Activated naive CD4-positive, alpha-beta T cell treated with anti-CD3 and anti-CD28 coated beads, Interleukin-2, amount 50 U/mL, for 72 hours (primary cell): Measurements from ENCODE around the gene CHST2. TPM values are rescaled to one million over a fixed set of nuclear protein-coding genes. Genes with fewer than 3 reads are reported as not detected.
A peak's percentile ranks its signal among the peaks of the same experiment; 100 is the strongest.
"Not testable (repeated sequence)": the region's sequence is repeated elsewhere in the genome, so short reads cannot be mapped to it uniquely, and the experiment has no call there.

Experiments
- ATAC-seq, 2 donors: fragments of 150-1000 bp; cut with Tn5 transposase; 2 replicates each; pipeline ENCODE4 v1.10.0; 2021; ENCODE audit warnings: mild to moderate bottlenecking in 2 of 2, moderate library complexity in 2 of 2
- DNase-seq, 2 donors: peaks; one replicate each; pipeline ENCODE4 v3.0.0; 2021 to 2022; ENCODE audit warnings: low spot score in 2 of 2
- H3K27ac Mint-ChIP-seq, 2 donors: one replicate each; pipeline ENCODE4 v1.8.0; 2022; ENCODE audit warnings: mild to moderate bottlenecking in 2 of 2, mixed read lengths in 2 of 2
- H3K36me3 Mint-ChIP-seq, 2 donors: one replicate each; pipeline ENCODE4 v1.8.0; 2022; ENCODE audit warnings: mixed read lengths in 2 of 2
- H3K9me3 Mint-ChIP-seq, 2 donors: one replicate each; pipeline ENCODE4 v1.8.0; 2022; ENCODE audit warnings: mixed read lengths in 2 of 2
- total RNA-seq, 2 donors: library from RNA; stranded (reverse); gene quantifications; one replicate each; pipeline ENCODE4 v1.2.3, GENCODE V29; 2022

CHST2 gene
- total RNA-seq, 2 donors from 2014 or later: 1.9 to 8.0 TPM

DNA sequence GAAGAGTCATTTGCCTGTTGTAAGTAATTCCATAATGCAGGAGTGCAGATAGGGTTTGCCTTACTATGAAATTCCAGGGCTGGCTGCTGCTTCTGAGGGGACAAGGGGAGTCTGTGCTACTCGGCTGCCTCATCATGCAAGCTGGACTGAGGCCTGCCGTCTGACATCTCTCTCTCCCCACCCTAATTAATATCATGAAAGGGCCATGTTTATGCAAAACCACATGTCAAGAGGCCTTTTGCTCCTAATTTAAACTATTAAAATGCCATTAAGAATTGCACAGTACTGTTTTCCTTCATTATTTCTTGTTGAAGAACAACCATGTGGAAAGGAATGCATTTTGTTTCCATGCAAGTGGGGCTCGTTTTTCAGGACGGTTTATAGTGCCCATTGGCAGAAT, 26.3 kb downstream of the CHST2 start:
- Mint-ChIP-seq H3K27ac (no peak overlapping the region), H3K36me3 (no peaks in the 10 kb centered on the region), H3K9me3 (peaks cover 0 to 4% of the 10 kb centered on the region in 2 donors)
- no peak for DNase-seq
- no peak for ATAC-seq

DNA sequence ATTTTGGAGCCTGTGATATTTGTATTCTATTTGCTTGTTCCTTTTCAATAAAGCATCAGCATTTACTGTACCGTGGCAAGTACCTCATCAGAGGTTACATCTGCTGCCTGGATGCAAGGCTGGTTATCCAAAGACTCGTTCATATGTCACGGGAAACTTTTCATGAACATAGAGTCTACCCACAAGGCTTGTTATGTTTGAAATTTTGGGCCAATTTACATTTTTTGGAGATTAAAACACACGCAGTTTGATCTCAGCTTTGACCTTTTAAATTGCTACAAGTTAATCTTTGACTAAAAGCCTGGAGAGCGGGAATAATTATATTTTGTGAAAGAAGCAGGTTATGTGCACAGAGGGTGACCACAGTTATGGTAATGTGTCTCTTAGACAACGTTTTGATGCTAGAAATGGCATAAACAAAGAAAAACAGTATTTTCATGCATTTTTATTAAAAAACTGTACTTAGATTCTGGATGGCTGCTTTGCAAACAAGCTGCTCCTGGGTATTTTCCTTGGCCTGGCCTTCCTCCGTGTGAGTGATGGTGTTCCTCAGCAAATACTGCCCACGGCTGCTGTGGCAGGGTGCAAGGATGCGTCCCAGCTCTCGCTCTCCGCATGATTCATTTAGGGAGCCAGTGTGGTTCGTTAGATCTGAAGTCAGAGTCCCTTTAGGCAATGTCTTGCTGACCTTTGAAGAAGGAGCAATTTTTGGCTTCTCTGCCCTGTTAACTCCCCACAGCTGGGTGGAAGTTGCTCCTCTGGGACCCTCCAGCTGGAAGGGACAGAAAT, 27.1 kb downstream of the CHST2 start:
- DNase-seq (no peak), ATAC-seq (no peak)
- no peaks in the 10 kb centered on the region for H3K36me3 Mint-ChIP-seq
- H3K27ac Mint-ChIP-seq: no peak overlapping the region
- peaks cover 0 to 4% of the 10 kb centered on the region in 2 donors for H3K9me3 Mint-ChIP-seq

DNA sequence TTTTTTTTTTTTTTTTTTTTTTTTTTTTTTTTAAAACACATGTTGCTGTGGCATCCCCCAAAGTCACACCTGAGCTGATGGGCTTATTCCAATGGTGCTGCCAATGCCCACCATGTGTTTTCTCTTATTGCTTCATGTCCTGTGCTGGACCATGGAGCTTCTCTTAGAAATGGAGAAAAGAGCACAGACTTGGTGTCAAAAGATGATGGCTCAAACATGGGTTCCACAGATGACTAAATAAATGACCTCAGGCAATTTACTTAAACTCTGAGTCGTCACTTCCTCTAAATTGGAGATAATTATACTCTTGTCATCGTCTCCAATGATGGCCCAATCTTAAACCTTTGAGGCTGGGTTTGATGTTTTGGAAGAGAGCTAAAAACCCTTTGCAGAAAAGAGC, 28.1 kb downstream of the CHST2 start:
- H3K36me3 Mint-ChIP-seq: no peaks in the 10 kb centered on the region
- DNase-seq (no peak), ATAC-seq (no peak)
- H3K9me3 Mint-ChIP-seq: peaks cover 0 to 4% of the 10 kb centered on the region in 2 donors
- H3K27ac Mint-ChIP-seq: no peak overlapping the region

DNA sequence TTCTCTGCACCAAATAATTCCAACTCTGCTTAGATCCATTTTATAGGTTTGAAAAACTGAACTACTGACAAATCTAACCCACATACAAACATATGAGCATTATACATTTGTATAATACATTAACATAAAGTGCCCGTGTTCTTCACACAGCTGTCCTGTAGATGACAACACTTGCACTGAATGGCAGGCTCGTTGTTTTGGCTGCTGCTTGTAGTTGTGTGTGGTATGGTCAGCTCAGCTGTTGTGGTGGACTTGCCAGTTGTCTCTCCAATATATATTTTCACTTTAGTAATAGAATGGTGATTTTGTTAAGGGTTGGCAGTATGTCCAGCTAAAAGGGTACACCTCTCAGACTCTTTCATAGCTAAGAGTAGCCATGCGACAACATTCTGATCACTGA, 30.5 kb downstream of the CHST2 start:
- Mint-ChIP-seq H3K36me3 (no peaks in the 10 kb centered on the region), H3K9me3 (peaks cover 0 to 2% of the 10 kb centered on the region in 2 donors), H3K27ac (no peak overlapping the region)
- no peak for DNase-seq
- no peak for ATAC-seq

DNA sequence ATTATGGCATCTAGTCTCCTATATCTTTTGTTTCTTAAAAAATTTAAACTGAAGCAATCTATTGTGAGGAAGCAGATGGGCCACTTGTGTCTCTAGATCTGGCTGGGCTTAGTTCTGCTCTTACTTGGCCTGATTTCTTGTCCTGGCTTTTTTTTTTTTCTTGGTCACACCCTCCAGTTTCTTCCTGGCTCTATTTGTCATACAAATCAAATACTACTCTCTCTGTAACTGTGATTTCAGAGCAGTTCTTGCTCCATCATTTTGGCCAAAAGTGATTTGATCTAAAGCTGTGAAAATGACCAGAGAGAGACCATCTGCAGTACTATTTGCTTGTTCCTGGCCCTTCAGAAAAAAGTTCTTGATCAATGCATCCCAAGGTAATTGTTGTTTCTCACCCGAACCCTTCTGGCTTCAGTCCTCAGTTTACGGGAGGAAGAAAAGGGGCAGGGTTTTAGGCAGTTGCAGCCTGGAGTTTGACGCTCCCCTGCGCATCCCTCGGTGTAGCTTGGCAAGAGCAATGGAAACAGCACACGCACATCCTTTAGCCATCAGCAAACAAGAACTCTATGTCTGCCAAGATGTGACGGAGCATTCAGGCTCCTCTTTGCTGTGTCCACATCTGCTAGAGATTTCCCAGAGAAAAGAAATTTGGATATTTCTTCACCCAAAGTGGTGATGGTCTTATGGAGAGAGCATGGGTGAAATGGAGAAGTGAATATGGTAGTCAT, 31.6 kb downstream of the CHST2 start:
- no peak overlapping the region for H3K27ac Mint-ChIP-seq
- no peak for ATAC-seq
- H3K36me3 Mint-ChIP-seq: no peaks in the 10 kb centered on the region
- no peak for DNase-seq
- H3K9me3 Mint-ChIP-seq: no peaks in the 10 kb centered on the region

DNA sequence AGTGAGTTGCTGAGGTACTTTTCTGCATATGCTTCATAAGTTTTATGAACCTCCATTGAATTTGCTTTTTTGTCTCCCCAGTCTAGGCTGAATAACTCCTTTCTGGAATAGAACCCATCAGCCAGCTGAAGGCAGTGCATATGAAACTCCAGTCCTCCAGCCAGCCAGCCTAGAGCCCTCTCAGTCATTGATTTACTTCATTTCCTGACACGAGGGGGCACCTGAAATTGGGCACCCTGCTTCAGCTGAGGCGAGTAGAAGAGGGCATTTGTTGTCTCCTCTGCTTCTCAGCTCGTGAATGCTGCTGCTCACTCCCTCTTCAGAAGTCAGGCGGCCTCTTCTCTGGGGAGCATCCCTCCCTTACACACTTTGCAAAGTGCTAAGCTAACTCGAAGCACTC, 32.5 kb downstream of the CHST2 start:
- no peak for ATAC-seq
- H3K36me3 Mint-ChIP-seq: no peaks in the 10 kb centered on the region
- no peak overlapping the region for H3K27ac Mint-ChIP-seq
- no peak for DNase-seq
- H3K9me3 Mint-ChIP-seq: no peaks in the 10 kb centered on the region

DNA sequence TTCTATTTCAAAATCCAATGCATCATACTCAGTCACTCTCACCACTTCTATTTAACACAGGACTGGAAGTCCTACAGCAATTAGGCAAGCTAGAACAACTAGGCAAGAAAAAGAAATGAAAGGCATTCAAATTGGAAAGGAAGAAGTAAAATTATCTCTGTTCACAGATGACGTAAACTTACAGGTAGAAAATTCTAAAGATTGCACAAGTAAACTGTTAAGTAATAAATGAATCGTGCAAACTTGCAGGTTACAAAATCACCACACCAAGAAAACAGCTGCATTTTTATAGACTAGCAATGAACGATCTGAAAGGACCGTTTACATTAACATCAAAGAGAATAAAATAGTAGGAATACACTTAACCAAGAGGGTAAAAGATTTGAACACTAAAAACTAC, 36.2 kb downstream of the CHST2 start:
- DNase-seq (no peak), ATAC-seq (no peak)
- Mint-ChIP-seq H3K36me3 (no peaks in the 10 kb centered on the region), H3K9me3 (peaks cover 0 to 3% of the 10 kb centered on the region in 2 donors), H3K27ac (no peak overlapping the region)

DNA sequence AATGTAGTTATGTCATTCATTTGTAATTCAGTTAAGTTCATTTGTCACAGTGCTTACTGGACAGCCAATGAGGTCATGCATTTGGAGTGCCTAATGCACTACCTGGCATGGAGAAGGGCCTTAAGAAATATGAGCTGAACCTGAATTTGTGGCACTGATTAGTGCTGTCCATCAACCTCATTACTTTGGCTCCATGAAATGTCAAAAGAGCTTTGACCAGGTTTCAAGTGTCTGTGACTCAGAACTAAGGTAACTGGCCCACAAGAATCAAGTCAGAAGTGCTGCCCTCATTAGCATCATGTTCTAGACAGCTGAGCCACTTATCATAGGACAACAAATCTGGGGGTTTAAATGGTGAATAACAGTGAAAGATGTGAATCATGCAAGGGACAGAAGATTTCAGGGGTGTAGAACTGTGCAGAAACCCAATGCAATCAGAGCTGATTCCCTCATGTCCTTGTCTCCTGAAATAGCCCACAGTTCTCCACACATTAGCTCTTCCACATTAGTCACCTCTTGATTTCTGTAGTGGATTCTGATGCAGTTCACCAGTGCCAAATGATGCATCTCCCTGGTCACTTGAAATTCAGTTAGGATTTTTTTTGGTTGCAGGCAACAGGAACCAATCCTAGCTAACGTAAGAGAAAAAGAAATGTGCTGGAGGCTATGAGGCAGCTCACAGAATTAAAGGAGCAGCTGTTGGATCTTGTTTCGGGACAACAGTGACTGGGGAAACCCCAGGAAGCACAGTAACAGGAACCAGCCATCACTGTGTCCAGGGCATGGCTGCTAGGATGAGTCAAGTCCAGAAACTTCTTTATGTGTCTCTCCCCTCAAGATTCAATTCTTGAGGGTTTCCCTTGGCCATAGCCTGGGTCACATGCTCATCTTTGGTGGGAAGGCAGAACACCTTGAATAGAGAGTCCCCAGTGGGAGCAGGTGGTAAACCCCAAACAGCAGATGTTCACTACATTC, 38.7 kb downstream of the CHST2 start:
- ATAC-seq: peak; percentile 86 to 95
- peak in 1 of 2 donors; percentile 65 for DNase-seq
- peaks cover 0 to 3% of the 10 kb centered on the region in 2 donors for H3K9me3 Mint-ChIP-seq
- no peaks in the 10 kb centered on the region for H3K36me3 Mint-ChIP-seq
- H3K27ac Mint-ChIP-seq: peak overlapping the region in 1 of 2 donors; percentile 79

DNA sequence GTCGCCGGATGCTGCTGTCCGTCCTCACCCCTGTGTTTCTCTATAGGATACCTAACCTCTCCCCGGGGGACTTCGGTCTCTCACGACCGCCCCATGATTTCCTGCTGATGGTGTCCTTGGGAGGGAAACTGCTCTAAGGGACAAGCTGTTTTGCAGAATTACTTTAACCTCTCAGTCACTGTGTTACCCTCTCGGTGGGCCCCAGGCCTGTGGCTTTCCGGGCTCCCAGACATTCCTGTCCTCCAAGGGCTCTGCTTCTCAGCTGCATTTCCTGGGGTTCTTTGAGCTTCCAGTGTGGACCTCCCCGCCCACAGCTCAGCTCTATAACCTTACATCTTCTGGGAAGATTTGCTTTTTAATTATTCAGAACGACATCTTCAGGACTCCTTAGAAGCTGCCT, 40.9 kb downstream of the CHST2 start:
- ATAC-seq: no peak
- Mint-ChIP-seq H3K27ac (no peak overlapping the region), H3K36me3 (no peaks in the 10 kb centered on the region), H3K9me3 (peaks cover 0 to 3% of the 10 kb centered on the region in 2 donors)
- DNase-seq: no peak

DNA sequence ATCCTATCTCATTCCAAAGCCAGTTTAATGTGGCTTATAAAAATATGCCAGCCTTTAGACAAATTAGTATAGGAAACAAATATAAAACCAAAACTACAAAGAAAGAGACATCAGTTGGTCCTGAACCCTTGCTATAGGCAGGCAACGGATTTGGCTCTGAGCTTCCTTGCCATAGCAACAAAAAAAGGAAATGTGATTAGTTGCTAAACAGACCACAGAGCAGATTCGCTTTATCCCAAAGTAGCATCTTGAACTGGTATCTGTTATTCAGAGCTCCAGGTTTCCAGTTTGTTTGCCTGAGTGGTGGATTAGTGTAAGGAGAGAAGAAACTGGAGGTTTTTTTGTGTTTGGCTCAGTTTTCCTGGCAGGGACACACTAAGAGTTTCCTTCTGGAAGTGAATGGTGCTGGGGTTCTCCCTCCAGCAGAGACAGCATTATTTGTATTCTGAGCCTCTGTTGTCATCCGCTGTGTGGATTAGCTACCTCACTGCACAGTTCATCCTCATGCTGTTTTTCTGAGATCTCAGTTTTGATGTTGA, 44.1 kb downstream of the CHST2 start:
- peak in 1 of 2 donors; percentile 28 for ATAC-seq
- Mint-ChIP-seq H3K9me3 (no peaks in the 10 kb centered on the region), H3K27ac (peak overlapping the region; percentile 18 to 70), H3K36me3 (no peaks in the 10 kb centered on the region)
- no peak for DNase-seq

DNA sequence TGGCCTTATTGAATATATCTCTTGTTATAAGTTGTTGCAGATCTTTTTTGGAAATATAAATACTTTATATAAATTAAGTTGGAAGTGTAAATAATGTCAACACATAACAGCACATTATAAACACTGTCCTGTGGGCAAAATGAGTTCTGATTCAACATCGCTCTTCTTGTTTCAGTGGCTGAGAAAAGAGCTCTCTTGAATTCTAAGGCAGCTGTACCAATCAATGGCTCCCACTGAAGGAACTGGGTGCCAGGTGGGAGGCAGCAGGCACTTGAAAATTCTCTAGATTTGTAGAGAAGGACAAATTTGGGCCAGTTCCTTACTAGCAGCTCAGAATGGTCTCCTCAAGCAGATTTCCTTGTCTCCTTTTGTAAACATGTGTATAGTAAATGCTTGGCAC, 45.6 kb downstream of the CHST2 start:
- peaks cover 0 to 5% of the 10 kb centered on the region in 2 donors for H3K9me3 Mint-ChIP-seq
- peak in 1 of 2 donors; percentile 41 for ATAC-seq
- peaks cover 7 to 8% of the 10 kb centered on the region in 2 donors for H3K36me3 Mint-ChIP-seq
- peak overlapping the region; percentile 70 to 93 for H3K27ac Mint-ChIP-seq
- DNase-seq: no peak

DNA sequence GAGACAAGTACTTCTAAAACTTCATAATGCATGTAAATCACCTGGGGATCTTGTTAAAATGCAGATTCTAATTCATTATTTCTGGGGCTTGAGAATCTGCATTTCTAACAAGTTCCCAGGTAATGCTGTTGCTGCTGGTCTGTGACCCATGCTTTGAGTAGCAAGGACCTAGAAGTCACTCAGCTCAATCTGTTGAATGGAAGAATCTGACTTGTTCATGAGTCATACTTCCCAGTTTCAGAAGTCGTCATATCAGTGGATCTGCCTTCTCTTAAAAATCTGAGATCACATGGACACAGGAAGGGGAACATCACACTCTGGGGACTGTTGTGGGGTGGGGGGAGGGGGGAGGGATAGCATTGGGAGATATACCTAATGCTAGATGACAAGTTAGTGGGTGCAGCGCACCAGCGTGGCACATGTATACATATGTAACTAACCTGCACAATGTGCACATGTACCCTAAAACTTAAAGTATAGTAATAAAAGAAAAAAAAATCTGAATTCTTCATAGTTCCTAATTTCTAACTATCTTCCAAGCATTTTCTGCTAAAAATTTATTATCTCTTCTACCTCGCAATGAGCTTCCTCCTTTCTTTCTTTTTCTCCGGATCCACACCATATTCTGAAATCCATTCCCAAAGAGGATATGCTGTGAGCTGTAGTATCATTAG, 46.2 kb downstream of the CHST2 start:
- H3K9me3 Mint-ChIP-seq, H3K36me3 Mint-ChIP-seq: not testable (repeated sequence)
- H3K27ac Mint-ChIP-seq: peak overlapping the region; percentile 70 to 93
- DNase-seq: peak in 1 of 2 donors; percentile 33
- peak; percentile 91 to 92 for ATAC-seq

DNA sequence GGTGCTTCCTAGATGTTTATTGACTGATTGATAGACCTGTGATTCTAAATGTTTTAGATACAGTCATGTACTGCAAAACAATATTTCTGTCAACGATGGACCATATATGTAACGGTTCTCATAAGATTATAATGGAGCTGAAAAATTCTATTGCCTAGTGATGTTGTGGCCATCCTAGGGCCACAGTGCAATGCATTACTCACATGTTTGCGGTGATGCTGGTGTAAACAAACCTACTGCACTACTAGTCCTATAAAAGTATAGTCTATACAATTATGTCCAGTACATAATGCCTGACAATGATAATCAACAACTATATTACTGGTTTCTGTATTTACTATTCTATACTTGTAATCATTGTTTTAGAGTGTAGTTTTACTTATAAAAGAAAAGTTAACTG, 46.8 kb downstream of the CHST2 start:
- H3K27ac Mint-ChIP-seq: peak overlapping the region in 1 of 2 donors; percentile 70
- ATAC-seq (no peak), DNase-seq (no peak)
- peaks cover 0 to 5% of the 10 kb centered on the region in 2 donors for H3K9me3 Mint-ChIP-seq
- H3K36me3 Mint-ChIP-seq: peaks cover 7 to 8% of the 10 kb centered on the region in 2 donors

DNA sequence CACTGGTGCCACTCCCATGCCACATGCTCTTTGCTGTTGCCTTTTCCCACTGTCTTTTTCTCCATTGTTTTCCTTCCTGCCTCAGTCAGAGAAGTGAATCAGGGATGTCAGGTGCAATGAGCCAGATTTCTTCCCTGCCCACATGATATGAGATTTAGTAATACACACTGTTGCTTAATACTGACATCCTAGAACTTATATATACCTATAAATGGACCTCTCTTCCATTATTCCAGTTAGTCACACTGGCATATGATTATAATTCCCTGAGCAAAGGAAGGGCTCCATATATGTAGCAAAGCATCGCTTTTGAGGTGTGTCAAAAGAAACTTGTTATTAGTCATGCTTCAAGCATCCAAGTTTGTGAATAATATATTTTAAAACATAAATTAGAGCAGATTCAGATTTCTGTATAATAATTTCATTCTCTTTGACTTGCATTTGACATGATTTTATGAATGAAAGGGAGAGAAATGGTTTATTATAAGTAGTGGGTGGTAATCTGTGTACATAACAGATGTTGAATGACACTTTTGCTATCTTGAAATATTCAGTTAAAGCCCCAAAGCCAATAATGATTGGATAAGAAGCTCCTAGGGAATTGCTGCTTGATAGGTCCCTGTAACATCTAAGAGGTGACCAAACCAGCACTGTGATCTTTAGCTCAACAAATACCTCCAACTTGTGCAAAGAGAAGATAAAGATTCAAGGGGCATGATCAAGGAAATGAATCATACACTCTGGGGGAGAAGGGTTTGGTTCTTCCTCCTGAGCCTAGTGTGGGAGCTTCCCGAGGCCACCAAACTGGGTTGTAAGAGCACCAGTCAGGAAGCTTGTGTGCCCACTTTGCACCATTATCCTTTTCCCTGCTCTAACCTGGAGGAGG, 48.6 kb downstream of the CHST2 start:
- ATAC-seq (no peak), DNase-seq (no peak)
- peak overlapping the region; percentile 24 to 87 for H3K27ac Mint-ChIP-seq

DNA sequence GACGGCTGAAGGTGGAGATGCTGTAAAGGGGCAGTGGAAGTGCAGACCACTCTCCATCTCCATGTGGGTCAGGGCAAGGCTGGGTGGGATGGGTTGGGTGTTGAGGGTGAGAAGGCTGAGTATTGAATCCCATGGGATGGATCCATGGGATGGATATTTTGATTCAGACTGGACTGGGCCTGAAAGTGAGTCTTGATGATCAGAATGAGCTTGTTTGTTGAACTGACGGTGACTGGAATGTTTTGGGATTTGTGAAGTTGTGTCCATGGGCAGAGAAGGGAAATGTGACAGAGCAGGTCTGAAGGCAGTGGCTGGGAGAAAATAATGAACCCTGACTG, 49.3 kb downstream of the CHST2 start:
- peaks cover 12 to 27% of the 10 kb centered on the region in 2 donors for H3K36me3 Mint-ChIP-seq
- peak overlapping the region; percentile 24 to 87 for H3K27ac Mint-ChIP-seq
- no peak for ATAC-seq
- no peak for DNase-seq
- H3K9me3 Mint-ChIP-seq: peaks cover 5 to 19% of the 10 kb centered on the region in 2 donors

More for the DNA sequence above, 48.6 kb downstream of the CHST2 start:
- Mint-ChIP-seq H3K9me3 (peaks cover 2 to 15% of the 10 kb centered on the region in 2 donors), H3K36me3 (peaks cover 10 to 21% of the 10 kb centered on the region in 2 donors)
